ENCODE measurements around the gene COX14. TPM values are rescaled to one million over a fixed set of nuclear protein-coding genes. Genes with fewer than 3 reads are reported as not detected.
A peak's percentile ranks its signal among the peaks of the same experiment; 100 is the strongest.

COX14 gene
- total RNA-seq, 1 experiment from 2014 or later: 28.7 TPM

DNA sequence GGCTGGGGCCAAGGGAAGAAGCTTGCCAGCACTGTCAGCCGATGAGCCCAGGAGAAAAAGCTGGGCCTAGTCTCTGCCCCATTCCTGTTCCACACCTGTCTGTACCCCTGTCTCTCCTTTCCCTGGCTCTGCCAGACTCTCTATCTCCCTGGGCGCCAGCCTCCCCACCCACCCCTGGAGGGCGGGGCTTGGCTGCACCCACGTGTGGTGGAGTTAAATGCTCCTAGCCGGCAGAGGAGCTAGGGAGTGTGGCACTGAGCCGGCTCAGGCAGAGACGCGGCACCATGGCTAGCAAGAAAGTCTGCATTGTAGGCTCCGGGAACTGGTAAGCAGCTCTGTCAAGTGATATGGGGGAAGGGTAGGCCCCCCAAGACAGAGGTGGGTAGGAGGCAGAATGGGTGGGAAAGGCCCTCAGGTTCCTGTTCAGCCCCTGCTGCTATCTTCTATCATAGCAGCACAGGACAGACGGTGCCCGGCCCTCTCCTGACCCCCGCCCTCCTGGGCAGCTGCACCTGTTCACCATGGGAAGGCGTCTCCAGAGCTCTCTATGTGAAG lies 8.2 kb upstream of the COX14 start, which contains the start of gene GPD1:
GPD1 (plus strand) TSS at position 242 of the 555 bp plus-strand sequence; CDS start at position 285, 43 bp downstream.
- Histone ChIP-seq H3K9me3 (ENCODE audit: low read depth, low read length, poor library complexity, severe bottlenecking) (no peaks in the 10 kb centered on the region), H3K36me3 (ENCODE audit: insufficient read depth, low read length, poor library complexity, severe bottlenecking) (peaks cover 17% of the 10 kb centered on the region), H3K4me3 (ENCODE audit: low read depth, low read length, poor library complexity, severe bottlenecking) (no peak within 1 kb of the TSS), H3K27ac (ENCODE audit: low read depth, low read length, poor library complexity, severe bottlenecking) (no peak within 1 kb of the TSS), H3K27me3 (replicated peaks; ENCODE audit: insufficient read depth, low read depth, low read length, poor library complexity) (no peaks in the 10 kb centered on the region), H3K4me1 (ENCODE audit: insufficient read depth, low read length, poor library complexity, severe bottlenecking) (peaks cover 8% of the 10 kb centered on the region)
- BruUV-seq (replicated peaks): no TSS peak
- TF ChIP-seq CTCF (conservative IDR thresholded peaks at IDR 0.05; ENCODE audit: low read depth, low read length) (0 out of 2 replicates have a peak, but pooled peaks have one; percentile 18), EZH2 (IDR thresholded peaks at IDR 0.05; ENCODE audit: borderline replicate concordance, low read depth, low read length, poor library complexity, severe bottlenecking) (no peak)
- CTCF ChIA-PET: interaction anchor here (0.7 to 1.2 kb wide), 4 partner anchors 8 to 19 kb away, joined by 3 read pairs; partner anchors contain the start of gene COX14
- peak; percentile 82 for DNase-seq (ENCODE audit: low spot score)
- intact Hi-C loops (cut with micrococcal nuclease; ENCODE audit: unreplicated experiment): no loop called here
- POLR2A ChIA-PET (ENCODE audit: low non-redundant PET): interaction anchor here (0.6 to 1.1 kb wide), 2 partner anchors 19 to 353 kb away, joined by 3 to 7 read pairs; no protein-coding TSS in a partner anchor

DNA sequence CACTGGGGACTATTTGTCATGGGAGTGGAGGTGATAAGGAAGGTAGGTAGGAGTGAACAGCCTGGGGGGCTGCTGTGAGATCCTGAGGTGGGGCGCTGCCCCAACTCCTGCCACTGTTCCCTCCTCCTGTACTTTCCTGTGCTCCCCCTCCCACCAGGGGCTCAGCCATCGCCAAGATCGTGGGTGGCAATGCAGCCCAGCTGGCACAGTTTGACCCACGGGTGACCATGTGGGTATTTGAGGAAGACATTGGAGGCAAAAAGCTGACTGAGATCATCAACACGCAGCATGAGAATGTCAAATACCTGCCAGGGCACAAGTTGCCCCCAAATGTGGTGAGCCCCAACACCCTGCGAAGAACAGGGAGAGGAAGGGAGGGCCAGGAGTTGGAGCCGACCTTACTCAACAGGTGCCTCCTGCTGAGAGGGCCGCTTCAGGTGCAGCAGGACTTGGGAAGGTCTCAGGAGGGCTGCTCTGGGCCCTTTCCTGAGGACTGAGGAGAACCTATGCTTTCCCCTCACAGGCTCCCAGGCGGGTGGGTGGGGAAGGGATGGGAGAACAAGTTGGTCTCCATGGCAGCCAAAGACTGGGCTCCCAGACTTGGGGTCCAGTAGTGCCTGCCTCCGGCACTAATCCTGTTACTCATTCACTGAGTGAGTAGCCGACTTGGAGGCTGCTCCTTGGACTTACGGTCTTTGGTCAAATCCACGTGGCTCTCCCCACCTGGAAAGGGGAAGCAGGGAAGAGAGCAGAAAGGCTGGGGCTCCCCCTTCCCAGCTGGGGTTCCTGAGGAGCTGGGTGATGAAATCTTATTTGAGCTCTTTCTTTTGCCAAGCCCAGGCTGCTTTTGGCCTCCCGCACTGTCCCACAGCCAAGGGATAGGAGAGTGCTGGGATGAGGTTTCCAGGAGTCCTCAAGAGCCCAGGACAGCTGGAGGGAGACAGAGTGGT lies 7.3 kb upstream of the COX14 start:
- intact Hi-C loops (cut with micrococcal nuclease; ENCODE audit: unreplicated experiment): no loop called here
- H3K27me3 ChIP-seq (replicated peaks; ENCODE audit: insufficient read depth, low read depth, low read length, poor library complexity): no peaks in the 10 kb centered on the region
- H3K4me3 ChIP-seq (ENCODE audit: low read depth, low read length, poor library complexity, severe bottlenecking): no peak overlapping the region
- ChIA-PET POLR2A (ENCODE audit: low non-redundant PET) (interaction anchor here (1.1 kb wide), 1 partner anchor 20 kb away, joined by 3 read pairs; no protein-coding TSS in a partner anchor), CTCF (interaction anchor here (0.6 to 0.8 kb wide), 2 partner anchors 15 to 1205 kb away, joined by 3 read pairs; no protein-coding TSS in a partner anchor)
- BruUV-seq (replicated peaks): no TSS peak
- H3K27ac ChIP-seq (ENCODE audit: low read depth, low read length, poor library complexity, severe bottlenecking): no peak overlapping the region
- no peak for TF ChIP-seq EZH2 (IDR thresholded peaks at IDR 0.05; ENCODE audit: borderline replicate concordance, low read depth, low read length, poor library complexity, severe bottlenecking)
- no peak for TF ChIP-seq CTCF (conservative IDR thresholded peaks at IDR 0.05; ENCODE audit: low read depth, low read length)
- H3K4me1 ChIP-seq (ENCODE audit: insufficient read depth, low read length, poor library complexity, severe bottlenecking): peaks cover 11% of the 10 kb centered on the region
- H3K36me3 ChIP-seq (ENCODE audit: insufficient read depth, low read length, poor library complexity, severe bottlenecking): peaks cover 8% of the 10 kb centered on the region
- no peaks in the 10 kb centered on the region for H3K9me3 ChIP-seq (ENCODE audit: low read depth, low read length, poor library complexity, severe bottlenecking)
- DNase-seq (ENCODE audit: low spot score): no peak

- Histone ChIP-seq H3K27me3 (replicated peaks; ENCODE audit: insufficient read depth, low read depth, low read length, poor library complexity) (no peaks in the 10 kb centered on the region), H3K4me1 (ENCODE audit: insufficient read depth, low read length, poor library complexity, severe bottlenecking) (peaks cover 24% of the 10 kb centered on the region), H3K27ac (ENCODE audit: low read depth, low read length, poor library complexity, severe bottlenecking) (no peak overlapping the region), H3K36me3 (ENCODE audit: insufficient read depth, low read length, poor library complexity, severe bottlenecking) (no peaks in the 10 kb centered on the region), H3K9me3 (ENCODE audit: low read depth, low read length, poor library complexity, severe bottlenecking) (no peaks in the 10 kb centered on the region), H3K4me3 (ENCODE audit: low read depth, low read length, poor library complexity, severe bottlenecking) (no peak overlapping the region)
- ChIA-PET CTCF (no interaction called here), POLR2A (ENCODE audit: low non-redundant PET) (no interaction called here)
- TF ChIP-seq EZH2 (IDR thresholded peaks at IDR 0.05; ENCODE audit: borderline replicate concordance, low read depth, low read length, poor library complexity, severe bottlenecking) (no peak), CTCF (conservative IDR thresholded peaks at IDR 0.05; ENCODE audit: low read depth, low read length) (no peak)
- BruUV-seq (replicated peaks): no TSS peak
- intact Hi-C loops (cut with micrococcal nuclease; ENCODE audit: unreplicated experiment): no loop called here
- no peak for DNase-seq (ENCODE audit: low spot score)
Observed at GRCh38 chr12:50105913-50106450, 6.1 kb upstream of the COX14 start.

Measured in A673 (cell line).